ENCODE measurements around the gene VWA1.
"Not testable (repeated sequence)": the region's sequence is repeated elsewhere in the genome, so short reads cannot be mapped to it uniquely, and the experiment has no call there.

Gene VWA1

GRCh38 chr1:1435106-1435903 is at the start of gene VWA1:
Gene VWA1 (plus strand): TSS chr1:1435690. CDS start chr1:1435749, 59 bp downstream.
- DNase-seq (ENCODE audit: low read depth) = peak; percentile 60

- no peak for DNase-seq (ENCODE audit: low read depth)
Measured at GRCh38 chr1:1385931-1386330, 49.6 kb upstream of the VWA1 start.

DNA sequence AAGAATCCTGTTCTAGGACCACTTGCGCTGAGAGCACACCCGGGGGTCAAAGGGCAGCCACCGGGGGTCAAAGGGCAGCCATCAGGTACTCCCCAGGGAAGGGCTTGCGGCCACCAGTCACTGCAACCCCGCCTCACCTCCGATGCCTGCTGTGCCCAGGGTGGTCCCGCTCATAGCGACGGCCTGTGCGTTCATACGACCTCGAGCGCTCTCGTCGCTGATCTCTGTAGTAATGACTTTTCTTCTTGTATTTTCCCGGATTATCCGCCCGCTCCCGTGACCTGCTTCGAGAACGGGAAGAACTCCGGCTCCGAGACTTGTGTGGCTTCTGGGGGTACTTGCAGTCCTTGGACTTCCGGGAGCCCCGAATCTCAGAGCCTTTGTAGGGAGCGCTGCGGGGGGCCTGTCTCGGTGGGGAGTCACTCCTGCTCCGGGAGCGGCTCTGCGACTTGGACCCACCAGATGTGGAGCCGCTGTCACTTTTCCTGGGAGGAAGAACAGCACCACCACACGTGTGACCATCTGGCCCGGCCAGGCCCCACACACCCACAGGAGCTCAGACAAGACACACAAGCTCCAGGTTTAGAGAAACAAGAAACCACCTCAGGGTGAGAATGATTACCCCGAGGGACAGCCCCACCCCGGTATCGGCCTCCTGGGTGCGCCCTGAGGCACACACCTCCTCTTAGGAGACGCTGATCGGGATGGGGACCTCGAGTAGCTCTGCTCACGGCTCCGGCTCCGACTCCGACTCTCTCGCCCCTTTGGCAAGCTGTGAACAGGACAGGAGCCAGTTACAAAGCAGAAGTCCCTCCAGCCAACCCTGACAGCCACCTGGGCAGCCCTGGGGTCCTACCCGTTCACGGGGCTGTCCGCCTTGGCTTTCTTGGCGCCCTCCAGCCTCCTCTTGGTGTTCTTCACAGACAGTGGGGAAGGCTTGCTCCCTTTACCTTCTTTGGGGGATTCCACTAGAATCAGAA is 48.1 kb upstream of the VWA1 start:
- no peak for DNase-seq (ENCODE audit: low read depth)

- no peak for DNase-seq (ENCODE audit: low read depth)
Measured at GRCh38 chr1:1388078-1388472, 47.4 kb upstream of the VWA1 start.

- no peak for DNase-seq (ENCODE audit: low read depth)
Measured at GRCh38 chr1:1390675-1391074, 44.8 kb upstream of the VWA1 start.

DNA sequence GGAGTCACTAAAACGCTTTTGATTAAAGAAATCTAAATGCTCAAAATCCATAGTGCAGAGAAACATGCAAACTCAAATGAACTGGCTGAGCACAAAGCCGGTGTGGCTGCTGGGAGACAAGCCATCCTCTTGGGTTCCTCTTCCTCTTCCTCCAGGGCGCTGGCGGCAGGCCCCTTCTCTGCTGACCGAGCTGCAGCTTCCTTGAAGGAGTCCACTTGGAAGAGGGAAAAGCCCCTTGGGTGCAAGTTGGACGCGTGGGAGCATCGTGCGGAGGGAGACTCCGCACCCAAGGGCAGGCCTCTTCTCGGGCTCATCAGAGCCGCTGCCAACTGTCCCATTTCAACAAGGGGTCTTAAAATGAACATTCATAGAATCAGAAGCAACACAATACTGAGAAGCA is 44.3 kb upstream of the VWA1 start:
- no peak for DNase-seq (ENCODE audit: low read depth)

GRCh38 chr1:1393014-1393413 is 42.5 kb upstream of the VWA1 start:
- no peak for DNase-seq (ENCODE audit: low read depth)

GRCh38 chr1:1393428-1393827 is 42.1 kb upstream of the VWA1 start:
- no peak for DNase-seq (ENCODE audit: low read depth)

DNA sequence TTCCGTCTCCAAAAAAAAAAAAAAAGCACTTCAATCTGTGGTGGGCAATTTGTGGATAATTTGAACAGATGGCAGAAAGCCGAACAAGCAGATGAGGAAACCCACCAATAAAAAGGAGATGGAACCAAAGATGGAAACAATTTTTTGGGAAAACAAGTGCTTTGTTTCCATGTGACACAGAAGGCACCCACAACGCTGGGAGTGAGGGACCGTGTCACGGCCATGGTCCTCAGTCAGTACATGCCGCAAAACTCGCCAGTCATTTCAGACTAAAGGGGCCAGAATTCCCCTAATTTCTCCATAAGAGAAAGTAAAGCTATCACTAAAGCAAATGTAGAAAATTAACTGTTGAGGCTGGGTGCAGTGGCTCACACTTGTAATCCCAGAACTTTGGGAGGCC is 41.4 kb upstream of the VWA1 start:
- no peak for DNase-seq (ENCODE audit: low read depth)

DNA sequence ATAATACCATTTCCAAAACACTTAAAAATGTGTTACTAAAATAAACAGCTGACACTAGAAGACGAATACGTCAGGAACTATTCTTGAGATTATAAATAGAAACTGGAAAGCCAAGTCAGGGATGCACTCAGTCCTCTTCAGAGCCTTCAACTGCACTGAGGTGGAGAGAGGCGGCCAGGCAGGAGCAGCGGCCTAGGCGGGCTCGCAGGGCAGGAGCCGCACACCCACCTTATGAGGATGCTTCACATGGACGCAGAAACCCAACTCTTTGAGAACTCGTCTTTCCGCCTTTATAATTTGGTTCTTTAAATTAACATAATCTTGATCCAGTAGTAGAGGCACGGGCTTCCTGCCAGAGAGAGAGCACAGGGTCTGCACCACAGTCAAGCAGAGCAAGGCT is 40.3 kb upstream of the VWA1 start:
- no peak for DNase-seq (ENCODE audit: low read depth)

DNA sequence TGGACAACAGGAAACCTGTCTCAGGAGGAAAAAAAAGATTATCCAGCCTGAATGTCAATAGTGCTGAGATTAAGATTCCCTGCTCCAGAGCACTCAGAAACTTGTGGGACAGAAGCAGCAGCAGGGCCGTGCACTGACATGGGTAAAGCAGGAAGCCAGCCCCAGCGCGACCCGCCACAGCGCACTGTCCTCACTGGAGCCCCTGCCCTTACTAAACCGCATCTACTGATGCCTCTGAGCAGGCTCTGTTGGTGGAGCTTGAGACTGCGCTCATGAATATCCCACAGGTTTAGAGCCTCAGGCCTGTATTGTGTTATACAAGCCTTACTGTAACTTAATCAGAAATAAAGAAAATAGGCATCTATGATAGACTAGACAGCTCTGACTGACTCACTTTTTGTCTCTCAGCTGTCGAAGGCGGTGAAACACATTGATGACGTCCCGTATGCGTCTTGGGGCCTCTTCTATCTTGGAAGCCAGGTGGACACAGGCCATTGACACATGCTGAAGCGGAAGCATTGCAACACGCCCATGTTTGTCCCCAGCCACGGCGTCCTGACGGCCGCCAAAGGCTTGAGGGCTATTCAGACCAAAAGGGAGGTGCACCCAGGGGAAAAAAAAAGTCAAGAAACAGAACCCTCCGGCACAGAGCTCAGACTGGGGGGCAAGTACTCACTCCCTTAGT is 37.5 kb upstream of the VWA1 start:
- peak; percentile 41 for DNase-seq (ENCODE audit: low read depth)

GRCh38 chr1:1398677-1399186 is 36.8 kb upstream of the VWA1 start:
- no peak for DNase-seq (ENCODE audit: low read depth)

DNA sequence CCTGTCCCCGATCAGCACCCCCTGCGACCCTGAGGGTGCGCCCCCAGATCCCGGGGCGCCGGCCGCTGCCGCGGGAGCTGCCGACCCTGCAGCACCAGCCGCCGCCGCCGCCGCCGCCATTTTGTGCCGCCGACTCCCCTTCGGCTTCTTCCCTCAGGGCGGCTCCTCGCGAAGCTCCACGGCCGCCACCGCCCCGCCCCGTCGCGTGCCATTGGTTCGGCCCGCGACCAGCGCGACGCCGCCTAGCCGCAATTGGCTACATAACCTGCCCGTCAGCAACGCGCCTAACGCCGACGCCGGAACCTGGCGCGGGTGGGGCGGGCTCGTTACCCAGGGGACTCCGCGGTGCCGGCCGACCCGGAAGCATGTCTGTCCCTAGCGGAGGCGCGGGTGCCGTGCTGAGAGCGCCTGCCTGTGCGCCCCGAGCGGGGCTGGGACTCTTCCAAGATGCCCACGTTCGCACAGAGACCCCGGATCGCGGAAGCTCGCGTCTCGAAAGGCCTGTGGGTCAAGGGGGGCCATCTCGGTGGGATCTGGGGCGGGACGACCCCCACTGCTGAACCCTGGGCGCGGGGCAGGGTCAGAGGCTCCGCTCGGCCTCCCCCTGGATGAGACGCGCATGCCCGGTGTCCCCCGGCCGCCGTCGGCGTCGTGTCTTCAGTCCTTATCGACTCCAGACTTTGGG is 36.2 kb upstream of the VWA1 start, which contains the start of gene CCNL2:
CCNL2 (minus strand) TSS at position 149 of the 685 bp plus-strand sequence; CDS start at position 120, 29 bp downstream.
- DNase-seq (ENCODE audit: low read depth) = peak; percentile 98

GRCh38 chr1:1399872-1400575 is 35.5 kb upstream of the VWA1 start:
- DNase-seq (ENCODE audit: low read depth) = peak; percentile 47

DNA sequence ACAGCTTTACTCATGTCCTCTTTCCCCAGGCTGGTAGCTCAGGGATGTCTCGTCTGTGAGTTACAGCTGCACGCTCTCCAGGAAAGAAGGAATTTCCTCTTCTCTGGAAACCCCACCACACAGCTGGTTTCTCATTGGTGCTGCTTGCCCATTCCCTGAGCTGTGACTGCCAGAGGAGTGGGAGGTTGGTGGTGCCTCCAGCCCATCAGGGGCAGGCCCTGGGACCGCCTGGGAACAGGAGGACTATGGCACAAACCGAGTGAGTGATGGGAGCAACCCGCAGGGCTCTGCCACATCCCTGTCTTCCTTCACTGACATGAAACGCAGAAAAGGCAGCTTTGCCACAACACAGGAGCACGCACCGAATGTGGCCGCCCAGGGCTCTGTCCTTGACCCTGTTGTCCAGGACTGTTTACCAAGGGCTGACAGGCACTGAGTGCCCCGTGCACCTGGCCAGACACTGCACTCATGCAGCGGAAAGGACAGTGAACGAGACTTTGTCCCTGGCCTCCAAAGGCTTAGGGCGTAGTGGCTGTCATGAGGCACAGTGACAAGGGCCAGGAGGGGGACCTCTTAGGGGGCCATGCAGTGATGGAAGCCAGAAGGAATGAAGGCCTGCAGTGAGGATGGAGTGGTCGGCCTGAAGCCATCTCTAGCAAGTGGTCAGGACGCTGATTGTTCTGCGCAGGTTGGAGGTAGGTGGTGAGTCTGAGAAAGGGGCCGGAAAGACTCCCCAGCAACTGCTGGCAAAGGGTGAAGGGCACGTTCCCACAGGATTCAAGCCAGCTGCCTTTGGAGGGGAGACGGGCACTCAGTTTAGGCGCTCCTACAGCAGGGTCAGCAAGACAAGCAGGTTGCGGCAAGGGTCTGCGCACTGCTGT is 34.7 kb upstream of the VWA1 start:
- peak; percentile 45 for DNase-seq (ENCODE audit: low read depth)

- DNase-seq (ENCODE audit: low read depth) = no peak
Measured at GRCh38 chr1:1401457-1402010, 34.0 kb upstream of the VWA1 start.

DNA sequence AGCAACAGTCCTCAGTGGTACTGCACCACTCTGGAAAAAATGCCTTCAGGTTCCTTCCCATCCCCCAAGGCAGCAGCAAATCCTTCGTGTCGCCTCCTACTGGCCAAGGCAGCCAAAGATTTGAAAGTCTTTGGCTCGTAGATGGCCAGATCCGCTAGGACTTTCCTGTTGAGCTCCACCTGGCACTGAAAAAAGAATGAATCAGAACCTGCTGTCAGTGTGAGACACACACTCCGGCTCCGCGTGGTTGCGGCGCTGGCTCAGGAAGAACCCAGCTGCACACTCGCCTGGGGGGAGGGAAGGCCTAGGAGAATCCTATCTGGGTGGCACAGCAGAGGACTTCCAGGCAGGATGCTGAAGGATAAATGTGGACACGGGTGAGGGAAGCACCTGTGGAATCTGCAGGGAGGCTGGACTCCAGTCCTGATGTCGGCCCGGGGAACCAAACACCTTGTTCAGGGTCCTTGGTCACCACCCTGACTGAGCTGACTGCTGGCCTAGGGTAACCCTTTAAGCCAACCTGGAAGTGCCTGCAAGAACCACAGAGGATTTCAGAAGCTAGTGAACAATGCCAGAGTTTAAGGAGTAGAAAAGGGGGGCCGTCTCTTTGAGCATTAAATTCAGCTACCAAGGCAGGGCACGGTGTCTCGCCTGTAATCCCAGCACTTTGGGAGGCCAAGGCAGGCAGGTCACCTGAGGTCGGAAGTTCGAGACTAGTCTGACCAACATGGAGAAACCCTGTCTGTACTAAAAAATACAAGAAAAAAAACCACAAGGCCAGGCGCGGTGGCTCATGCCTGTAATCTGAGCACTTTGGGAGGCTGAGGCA is 33.2 kb upstream of the VWA1 start:
- DNase-seq (ENCODE audit: low read depth) = peak; percentile 78

- DNase-seq (ENCODE audit: low read depth) = not testable (repeated sequence)
Measured at GRCh38 chr1:1402901-1403392, 32.5 kb upstream of the VWA1 start.

Measured in ELR (cell line).